PFSK-1 (cell line): Measurements from ENCODE around the gene PTCH1.

Experiments
- FOXP2 ChIP-seq: optimal IDR thresholded peaks from 2 replicates; pipeline ENCODE3; 2011; ENCODE audit warnings: borderline replicate concordance, control low read depth, inconsistent platforms; ENCODE audit not compliant: insufficient read depth; ENCODE audit errors: extremely low read length, extremely low read depth
- POLR2AphosphoS5 ChIP-seq: IDR thresholded peaks from 2 replicates; pipeline ENCODE4 v1.6.1; 2012; ENCODE audit warnings: low read depth, mild to moderate bottlenecking, control low read depth, low read length, moderate library complexity
- REST ChIP-seq, 2 experiments: IDR thresholded peaks; 2 replicates each; pipeline versions ENCODE4 v1.6.1 to v1.8.0; 2011 to 2012; ENCODE audit warnings: low read depth in 2 of 2, low read length in 2 of 2, control low read depth in 1 of 2, inconsistent platforms in 1 of 2, mild to moderate bottlenecking in 1 of 2, moderate library complexity in 1 of 2; ENCODE audit not compliant: insufficient read depth in 1 of 2
- SIN3A ChIP-seq: IDR thresholded peaks from 2 replicates; pipeline ENCODE4 v1.6.1; 2012; ENCODE audit warnings: mild to moderate bottlenecking, low read length, moderate library complexity, borderline replicate concordance; ENCODE audit not compliant: insufficient read depth
- TAF1 ChIP-seq: IDR thresholded peaks from 2 replicates; pipeline ENCODE4 v1.6.1; 2012; ENCODE audit warnings: low read length, control low read depth, borderline replicate concordance; ENCODE audit not compliant: insufficient read depth

Gene PTCH1

DNA sequence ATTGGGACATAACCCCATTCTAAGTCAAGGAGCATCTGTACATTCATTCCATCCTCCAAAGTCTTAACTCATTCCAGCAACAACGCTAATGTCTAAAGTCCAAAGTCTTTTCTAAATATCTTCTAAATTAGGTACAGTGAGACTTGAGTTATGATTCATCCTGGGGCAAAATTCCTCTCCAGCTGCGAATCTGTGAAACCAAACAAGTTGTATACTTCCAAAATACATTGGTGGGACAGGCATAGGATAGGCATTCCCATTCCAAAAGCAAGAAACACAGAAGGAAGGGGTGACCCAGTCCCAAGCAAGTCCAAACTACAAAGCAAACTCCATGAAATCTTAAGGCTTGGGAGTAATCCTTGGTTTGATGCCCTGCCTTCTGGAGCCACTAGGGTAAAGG, 101.6 kb downstream of the PTCH1 start:
- TF ChIP-seq TAF1 (no peak), SIN3A (no peak), REST (IDR thresholded peaks at IDR 0.05; ENCODE audit: insufficient read depth in 1 of 2, low read depth in 2 of 2, low read length in 2 of 2) (no peak), FOXP2 (no peak), POLR2AphosphoS5 (no peak)

- TF ChIP-seq TAF1 (no peak), REST (IDR thresholded peaks at IDR 0.05; ENCODE audit: insufficient read depth in 1 of 2, low read depth in 2 of 2, low read length in 2 of 2) (no peak), POLR2AphosphoS5 (no peak), SIN3A (no peak), FOXP2 (no peak)
These were observed 103.0 kb downstream of the PTCH1 start for GRCh38 chr9:95413793-95414192.

DNA sequence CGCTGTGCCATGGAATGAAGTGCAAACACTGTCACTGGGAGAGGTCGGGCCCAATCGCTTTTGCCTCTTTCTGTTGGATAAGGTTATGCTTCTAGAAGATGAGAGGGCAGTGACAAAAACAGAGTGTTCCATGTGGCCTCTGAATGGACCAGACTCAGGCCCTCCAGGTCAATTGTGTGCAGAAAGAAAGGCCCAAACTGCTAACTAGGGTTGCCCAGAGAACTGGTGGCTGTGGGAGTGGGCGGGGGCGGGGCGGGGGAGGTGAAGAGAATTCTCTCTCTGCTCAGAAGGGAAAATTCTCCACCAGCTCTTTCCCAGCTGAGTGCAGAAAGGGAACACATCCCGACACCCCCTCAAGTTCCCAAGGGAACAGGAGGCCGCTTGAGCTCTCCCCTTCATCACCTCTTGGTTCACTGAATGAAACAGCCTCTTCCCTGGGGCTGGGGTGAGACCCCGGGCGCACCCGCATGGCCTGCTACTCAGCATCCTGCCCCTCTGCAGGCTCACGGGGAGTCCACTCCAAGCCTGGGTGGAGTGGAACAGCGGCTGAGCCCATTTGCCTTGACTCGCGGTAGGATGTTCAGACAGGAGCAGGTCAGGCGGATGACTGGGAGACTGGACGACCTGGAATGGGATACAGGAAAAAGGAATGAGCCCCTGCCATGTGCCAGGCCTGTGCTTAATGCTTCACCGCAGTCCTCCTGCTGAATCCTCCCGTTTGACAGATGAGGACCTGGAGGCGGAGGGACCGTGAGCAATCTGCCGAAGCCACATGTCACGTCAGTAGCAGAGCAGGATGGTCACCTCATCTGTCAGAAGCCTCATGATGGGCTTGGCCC, 105.5 kb downstream of the PTCH1 start:
- no peak for TF ChIP-seq REST (IDR thresholded peaks at IDR 0.05; ENCODE audit: insufficient read depth in 1 of 2, low read depth in 2 of 2, low read length in 2 of 2)
- TF ChIP-seq FOXP2, result no peak
- no peak for TF ChIP-seq POLR2AphosphoS5
- TF ChIP-seq TAF1, result no peak
- TF ChIP-seq SIN3A, result no peak

DNA sequence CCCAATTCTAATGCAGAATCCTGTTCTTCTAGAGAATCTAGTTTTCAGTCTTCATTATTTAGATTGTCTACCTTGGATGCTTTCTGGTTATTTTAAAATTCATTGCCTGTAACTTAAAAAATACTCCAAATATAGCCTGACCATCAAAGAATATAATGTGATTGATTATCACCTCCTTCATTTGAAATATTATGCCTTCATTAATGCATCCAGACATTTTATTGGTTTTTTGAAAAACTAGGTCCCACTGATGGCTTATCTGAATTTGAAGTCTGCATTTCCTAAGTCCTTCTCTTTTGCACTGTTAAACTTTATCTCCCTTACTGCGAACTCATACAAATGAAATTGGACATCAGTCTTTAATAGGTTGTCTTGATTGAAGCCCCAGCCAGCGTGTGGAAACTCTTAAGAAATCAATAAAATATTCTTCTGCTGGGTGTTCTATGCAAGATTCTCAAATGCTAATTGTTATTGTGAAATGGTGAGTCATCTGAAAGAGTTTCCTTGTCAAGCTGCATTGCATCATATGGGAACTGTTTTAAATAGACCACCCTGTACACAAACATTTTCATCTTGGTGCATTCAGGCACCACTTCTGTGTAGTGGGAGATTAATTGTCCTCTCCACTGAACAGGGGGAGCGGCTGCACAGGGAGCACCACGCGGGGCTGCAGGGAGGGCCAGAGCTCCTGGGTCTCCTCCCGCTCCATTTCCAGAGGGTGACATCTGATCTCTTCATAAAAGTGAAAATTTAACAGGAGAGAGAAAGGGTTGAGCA, 106.9 kb downstream of the PTCH1 start:
- no peak for TF ChIP-seq TAF1
- no peak for TF ChIP-seq REST (IDR thresholded peaks at IDR 0.05; ENCODE audit: insufficient read depth in 1 of 2, low read depth in 2 of 2, low read length in 2 of 2)
- TF ChIP-seq POLR2AphosphoS5, result no peak
- TF ChIP-seq FOXP2, result no peak
- no peak for TF ChIP-seq SIN3A
